Measurements from ENCODE around the gene MICALL2.

MICALL2 gene

DNA sequence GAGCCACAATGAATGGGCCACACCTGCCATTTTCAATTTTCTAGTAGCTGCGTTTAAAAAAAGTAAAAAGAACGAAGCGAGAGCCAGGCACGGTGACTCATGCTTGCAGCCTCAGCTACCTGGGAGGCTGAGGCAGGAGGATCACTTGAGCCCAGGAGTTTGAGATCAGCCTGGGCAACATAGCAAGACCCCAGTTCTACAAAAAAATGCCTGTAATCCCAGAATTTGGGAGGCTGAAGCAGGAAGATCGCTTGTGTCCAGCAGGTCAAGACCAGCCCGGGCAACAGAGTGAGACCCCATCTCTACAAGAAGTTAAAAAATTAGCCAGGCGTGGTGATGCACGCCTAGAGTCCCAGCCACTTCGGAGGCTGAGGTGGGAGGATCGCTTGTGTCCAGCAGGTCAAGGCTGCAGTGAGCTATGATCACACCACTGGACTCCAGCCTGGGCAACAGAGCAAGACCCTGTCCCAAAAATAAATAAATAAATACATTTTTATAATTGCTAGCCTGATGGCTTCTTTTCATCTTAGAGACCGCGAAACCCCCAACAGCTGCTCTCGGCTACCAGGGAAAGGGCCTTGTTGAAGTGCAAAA lies 32.1 kb downstream of the MICALL2 start:
- Mint-ChIP-seq H3K4me3 (no peak overlapping the region), H3K9me3 (no peaks in the 10 kb centered on the region), H3K27me3 (peaks cover 41% of the 10 kb centered on the region), H3K4me1 (peaks cover 8% of the 10 kb centered on the region), H3K27ac (no peak overlapping the region)
- DNase-seq (no peak), ATAC-seq (no peak)

DNA sequence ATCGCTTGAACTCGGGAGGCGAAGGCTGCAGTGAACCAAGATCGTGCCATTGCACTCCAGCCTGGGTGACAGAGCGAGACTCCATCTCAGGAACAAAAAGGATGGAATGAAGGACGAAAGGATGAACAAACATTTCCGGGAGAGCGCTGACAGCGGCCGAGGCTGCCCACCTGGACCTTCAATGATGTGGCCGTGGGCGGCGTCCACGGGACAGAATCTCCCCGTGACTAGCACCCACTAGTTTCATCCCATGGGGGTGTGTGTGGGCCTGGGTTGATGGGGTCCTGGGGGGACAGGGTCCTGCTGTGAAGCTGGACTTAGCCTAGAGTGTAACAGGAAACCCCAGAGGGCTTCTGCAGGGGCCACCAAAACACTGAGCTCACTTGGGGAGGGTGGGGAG lies 32.8 kb downstream of the MICALL2 start:
- no peak overlapping the region for H3K27ac Mint-ChIP-seq
- no peak overlapping the region for H3K4me3 Mint-ChIP-seq
- H3K9me3 Mint-ChIP-seq = no peaks in the 10 kb centered on the region
- ATAC-seq (no peak), DNase-seq (no peak)
- peaks cover 7% of the 10 kb centered on the region for H3K4me1 Mint-ChIP-seq
- H3K27me3 Mint-ChIP-seq = peaks cover 34% of the 10 kb centered on the region

DNA sequence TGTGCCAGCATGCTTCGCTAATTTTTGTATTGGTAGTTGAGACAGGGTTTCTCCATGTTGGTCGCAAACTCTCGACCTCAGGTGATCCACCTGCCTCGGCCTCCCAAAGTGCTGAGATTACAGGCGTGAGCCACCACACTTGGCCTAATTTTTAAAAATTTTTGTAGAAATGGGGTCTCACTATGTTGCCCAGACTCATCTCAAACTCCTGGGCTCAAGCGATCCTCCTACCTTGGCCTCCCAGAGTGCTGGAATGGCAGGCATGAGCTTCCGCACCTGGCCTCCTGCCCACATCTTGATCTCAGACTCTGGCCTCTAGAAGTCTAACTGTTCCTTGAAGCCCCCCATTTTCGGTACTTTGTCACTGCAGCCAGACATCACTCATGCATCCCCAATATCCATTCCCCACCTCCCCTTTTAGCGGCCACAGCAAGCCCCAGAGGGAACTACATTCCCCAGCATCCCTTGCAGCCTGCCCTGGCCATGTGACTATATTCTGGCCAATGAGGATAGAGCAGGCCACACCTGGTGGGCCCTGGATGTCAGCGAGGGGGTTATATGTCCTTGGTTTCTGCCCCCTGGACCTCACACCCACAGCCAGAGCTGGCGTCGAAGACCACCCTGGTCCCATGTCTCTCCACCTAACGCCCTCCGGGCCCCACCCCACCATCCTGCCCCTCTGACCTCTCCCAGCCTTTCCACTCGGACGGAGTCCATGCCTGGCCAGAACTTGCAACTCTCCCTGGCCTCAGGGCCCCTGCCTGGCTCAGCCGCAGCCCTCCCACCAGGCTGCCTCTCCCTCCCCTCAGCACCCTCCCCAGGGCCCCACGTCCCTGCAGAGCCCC lies 33.8 kb downstream of the MICALL2 start:
- Mint-ChIP-seq H3K9me3 (no peaks in the 10 kb centered on the region), H3K4me1 (peaks cover 7% of the 10 kb centered on the region), H3K27ac (no peak overlapping the region), H3K27me3 (peaks cover 24% of the 10 kb centered on the region), H3K4me3 (no peak overlapping the region)
- no peak for DNase-seq
- peak; percentile 51 for ATAC-seq

DNA sequence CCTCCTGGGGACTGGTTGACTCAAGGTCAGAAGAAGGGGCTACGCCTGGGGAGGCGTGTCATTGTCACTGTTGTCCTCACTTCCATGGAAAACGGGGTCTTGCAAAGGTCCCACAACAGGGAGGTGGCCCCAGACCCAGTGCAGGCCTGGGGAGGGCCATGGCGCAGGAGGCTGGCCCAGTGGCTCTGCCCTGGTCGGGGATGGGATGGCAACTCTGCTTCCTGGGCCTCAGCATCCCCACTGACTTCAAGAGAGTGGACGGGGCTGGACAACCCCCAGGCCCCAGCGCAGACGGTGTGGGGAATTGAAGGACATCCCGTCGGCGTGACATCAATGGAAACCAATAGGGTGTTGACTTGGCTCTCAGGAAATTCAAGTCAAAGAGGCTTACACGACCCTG lies 35.2 kb downstream of the MICALL2 start:
- ATAC-seq (no peak), DNase-seq (no peak)
- peaks cover 36% of the 10 kb centered on the region for H3K27me3 Mint-ChIP-seq
- H3K27ac Mint-ChIP-seq = no peak overlapping the region
- H3K9me3 Mint-ChIP-seq = no peaks in the 10 kb centered on the region
- peaks cover 12% of the 10 kb centered on the region for H3K4me1 Mint-ChIP-seq
- no peak overlapping the region for H3K4me3 Mint-ChIP-seq

DNA sequence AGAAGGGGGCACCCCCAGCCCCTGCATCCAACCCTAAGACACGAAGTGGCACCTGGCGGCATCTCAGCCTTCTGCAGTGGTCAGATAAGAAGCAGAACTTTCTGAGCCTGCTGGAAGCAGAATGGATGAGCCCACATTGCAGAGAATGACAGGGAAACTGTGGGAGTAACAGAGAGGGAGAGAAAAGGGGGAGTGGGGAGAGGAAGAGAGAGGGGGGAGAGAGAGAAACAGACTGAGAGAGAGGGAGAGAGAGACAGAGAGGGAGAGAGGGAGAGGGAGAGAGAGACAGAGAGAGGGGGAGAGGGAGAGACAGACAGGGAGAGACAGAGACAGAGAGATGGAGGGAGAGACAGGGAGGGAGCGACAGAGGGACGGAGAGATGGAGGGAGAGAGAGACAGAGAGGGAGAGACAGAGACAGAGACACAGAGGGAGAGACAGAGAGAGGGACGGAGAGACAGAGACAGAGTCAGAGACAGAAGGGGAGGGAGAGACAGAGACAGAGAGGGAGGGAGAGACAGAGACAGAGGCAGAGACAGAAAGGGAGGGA lies 35.9 kb downstream of the MICALL2 start:
- peak overlapping the region in 1 of 2 donors; percentile 86 for H3K27ac Mint-ChIP-seq
- peaks cover 42% of the 10 kb centered on the region for H3K27me3 Mint-ChIP-seq
- no peaks in the 10 kb centered on the region for H3K9me3 Mint-ChIP-seq
- peaks cover 20% of the 10 kb centered on the region for H3K4me1 Mint-ChIP-seq
- DNase-seq (no peak), ATAC-seq (no peak)
- no peak overlapping the region for H3K4me3 Mint-ChIP-seq

DNA sequence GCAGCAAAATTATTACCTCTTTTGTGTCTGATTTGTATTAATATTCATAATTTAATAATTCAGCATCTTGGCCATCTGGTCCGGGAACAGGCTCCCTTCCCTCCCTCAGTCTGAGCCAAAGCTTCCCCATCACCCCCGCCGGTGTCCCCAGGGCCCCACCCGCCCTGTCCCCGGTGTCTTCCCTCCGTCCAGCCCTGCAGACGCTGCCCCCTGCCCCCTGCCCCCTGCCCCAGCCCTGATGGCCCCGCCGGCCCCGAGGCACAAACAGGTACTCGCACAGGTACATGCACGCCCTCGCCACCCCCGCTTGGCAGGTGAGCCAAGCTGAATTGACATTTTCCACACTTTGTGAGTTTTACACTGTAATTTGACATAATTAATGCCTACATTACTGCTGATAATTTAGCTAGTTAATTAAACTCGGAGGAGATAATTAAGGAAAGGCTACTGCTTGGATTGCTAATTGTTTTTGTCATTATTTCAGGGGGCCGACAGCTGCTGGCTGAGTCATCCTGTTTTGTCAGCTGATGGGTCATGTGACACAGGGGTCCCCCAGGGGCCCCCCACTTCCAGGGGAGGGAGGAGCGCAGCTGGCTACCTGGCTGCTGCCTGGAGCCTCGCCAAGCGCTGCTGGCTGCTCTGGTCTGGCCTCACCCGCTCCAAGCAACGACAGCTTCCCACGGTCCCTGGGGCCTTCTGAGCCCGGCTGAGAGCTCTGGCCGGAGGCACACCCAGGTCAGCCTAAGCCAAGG lies 36.6 kb downstream of the MICALL2 start:
- Mint-ChIP-seq H3K9me3 (no peaks in the 10 kb centered on the region), H3K27me3 (peaks cover 45% of the 10 kb centered on the region), H3K4me3 (no peak overlapping the region), H3K4me1 (peaks cover 26% of the 10 kb centered on the region), H3K27ac (peak overlapping the region in 1 of 2 donors; percentile 19)
- ATAC-seq (no peak), DNase-seq (no peak)

DNA sequence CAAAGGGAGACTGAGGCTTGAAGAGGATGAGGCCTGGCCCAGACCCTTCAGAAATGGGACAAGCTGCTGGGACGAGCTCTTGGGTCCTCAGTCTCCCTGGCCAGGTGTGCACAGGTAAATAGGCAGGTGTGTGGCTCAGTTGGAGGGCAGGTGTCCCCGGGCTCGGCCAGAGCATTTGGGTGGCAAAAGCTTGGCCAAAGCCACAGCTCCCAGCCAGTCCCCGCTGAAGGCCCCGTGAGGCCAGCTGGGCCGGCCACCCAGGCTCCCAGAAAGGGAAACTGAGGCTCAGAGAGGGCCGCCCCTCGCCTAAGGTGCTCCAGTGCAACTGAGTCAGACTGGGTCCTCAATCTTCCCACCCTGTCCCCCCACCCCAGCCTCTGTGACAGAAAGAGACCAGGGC lies 37.3 kb downstream of the MICALL2 start:
- Mint-ChIP-seq H3K9me3 (no peaks in the 10 kb centered on the region), H3K27ac (no peak overlapping the region), H3K4me3 (no peak overlapping the region), H3K4me1 (peaks cover 33% of the 10 kb centered on the region), H3K27me3 (peaks cover 50% of the 10 kb centered on the region)
- ATAC-seq = no peak
- DNase-seq = no peak

DNA sequence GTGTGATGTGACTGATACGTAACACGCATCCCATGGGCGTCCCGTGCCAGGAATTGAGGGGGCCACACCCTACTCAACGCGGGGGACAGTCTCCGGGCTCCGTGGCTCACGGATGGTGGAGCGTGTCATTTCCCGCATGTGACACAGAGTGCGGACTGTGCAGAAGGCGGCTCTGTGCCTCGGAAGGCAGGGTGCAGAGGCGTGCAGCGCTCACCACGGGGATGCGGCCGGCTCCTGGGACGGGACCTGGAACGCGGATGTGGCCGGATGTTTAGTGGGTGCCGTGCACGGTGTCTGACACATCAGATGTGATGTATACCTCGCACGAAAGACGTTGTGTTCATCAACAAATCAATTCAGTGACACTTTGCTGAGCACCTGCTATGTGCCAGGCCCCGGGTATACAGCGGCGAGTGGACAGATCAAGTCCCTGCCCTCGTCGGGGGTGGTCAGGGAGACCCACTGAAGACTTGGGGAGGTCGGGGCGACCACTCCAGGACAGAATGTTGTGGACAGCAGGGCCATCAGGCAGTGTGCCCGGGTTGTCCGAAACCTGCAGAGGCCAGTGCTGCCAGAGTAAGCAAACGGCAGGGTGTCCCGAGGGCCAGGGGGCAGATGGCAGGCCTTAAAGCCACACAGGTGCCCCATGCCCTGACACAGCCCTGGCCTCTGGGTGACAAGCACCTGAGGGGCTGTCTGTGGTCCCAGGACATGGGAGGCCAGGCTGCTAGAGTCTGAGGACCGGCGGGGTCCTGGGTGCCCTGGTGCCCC lies 38.1 kb downstream of the MICALL2 start:
- Mint-ChIP-seq H3K27me3 (peaks cover 57% of the 10 kb centered on the region), H3K4me1 (peaks cover 41% of the 10 kb centered on the region), H3K9me3 (no peaks in the 10 kb centered on the region), H3K4me3 (no peak overlapping the region), H3K27ac (no peak overlapping the region)
- no peak for DNase-seq
- no peak for ATAC-seq

DNA sequence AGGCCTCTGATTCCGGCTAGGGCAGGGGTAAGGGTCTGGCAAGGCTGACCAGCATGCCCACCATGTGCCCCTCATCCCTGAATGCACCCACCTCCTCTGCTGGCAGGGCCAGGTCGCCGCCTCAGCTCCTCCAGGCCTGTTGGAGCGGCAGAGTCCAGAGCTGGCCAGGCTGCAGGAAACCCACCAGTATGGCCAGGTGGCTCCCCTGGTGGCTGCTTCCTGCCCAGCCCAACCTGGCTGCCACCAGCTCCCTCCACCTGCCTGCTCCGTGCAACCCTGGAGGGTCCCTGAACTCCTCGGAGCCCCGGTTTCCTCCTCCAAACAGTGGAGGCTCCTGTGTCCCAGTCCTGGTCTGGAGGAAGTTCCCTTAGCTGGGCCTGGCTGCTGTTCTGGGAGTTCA lies 39.6 kb downstream of the MICALL2 start:
- DNase-seq (no peak), ATAC-seq (no peak)
- Mint-ChIP-seq H3K4me1 (peaks cover 42% of the 10 kb centered on the region), H3K9me3 (peaks cover 0 to 8% of the 10 kb centered on the region in 2 donors), H3K27ac (no peak overlapping the region), H3K4me3 (no peak overlapping the region), H3K27me3 (peaks cover 56% of the 10 kb centered on the region)

DNA sequence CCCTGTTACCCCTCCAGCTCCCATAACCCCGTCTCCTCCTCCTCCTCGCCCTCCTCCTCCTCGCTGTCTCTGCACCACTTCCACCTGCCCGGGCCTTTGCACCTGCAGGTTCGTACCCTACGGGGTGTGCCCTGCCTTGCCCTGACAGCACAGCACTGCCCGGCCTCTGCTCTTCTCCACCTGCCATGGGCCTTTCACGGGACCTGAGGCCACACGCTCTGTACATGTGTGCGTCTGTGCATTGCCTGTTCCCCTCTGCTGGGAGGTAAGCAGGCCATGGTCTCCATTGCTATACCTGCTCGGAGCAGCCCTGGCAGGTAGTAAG lies 40.0 kb downstream of the MICALL2 start:
- no peak for ATAC-seq
- H3K9me3 Mint-ChIP-seq = peaks cover 0 to 8% of the 10 kb centered on the region in 2 donors
- peaks cover 42% of the 10 kb centered on the region for H3K4me1 Mint-ChIP-seq
- H3K4me3 Mint-ChIP-seq = peak overlapping the region in 1 of 2 donors; percentile 35
- DNase-seq = no peak
- no peak overlapping the region for H3K27ac Mint-ChIP-seq
- peaks cover 52% of the 10 kb centered on the region for H3K27me3 Mint-ChIP-seq

DNA sequence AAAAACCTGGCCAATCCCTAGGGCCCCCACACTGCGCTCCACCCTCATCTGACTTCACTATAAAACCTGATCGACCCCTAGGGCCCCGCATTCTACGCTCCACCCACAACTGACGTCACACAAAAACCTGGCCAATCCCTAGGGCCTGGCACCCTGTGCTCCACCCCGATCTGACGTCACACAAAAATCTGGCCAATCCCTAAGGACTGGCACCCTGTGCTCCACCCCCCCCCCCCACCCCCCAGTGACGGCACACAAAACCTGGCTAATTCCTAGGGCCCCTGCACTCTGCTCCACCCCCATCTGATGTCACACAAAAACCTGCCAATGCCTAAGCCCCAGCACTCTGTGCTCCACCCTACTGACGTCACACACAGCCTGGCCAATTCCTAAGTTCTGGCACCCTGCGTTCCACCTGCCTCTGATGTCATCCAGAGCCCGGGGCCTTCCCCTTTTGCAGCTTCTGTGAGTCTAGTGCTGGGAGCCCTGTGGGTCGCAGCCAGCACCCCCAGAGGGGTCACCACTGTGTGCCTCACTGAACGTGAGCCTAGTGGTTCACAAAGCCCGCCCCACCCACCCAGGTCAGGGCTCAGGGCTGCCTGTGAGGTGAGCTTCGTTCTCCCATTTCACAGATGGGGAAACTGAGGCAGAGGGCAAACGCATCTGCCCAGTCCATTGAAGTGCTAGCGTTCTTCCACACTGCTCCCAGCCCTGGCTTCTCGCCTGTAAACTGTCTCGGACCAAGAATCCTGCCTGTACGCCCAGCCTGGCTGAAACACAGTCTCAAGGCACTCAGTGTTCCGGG lies 40.6 kb downstream of the MICALL2 start:
- Mint-ChIP-seq H3K4me3 (peak overlapping the region in 1 of 2 donors; percentile 46), H3K27ac (peak overlapping the region in 1 of 2 donors; percentile 75), H3K27me3 (peaks cover 47% of the 10 kb centered on the region), H3K9me3 (peaks cover 0 to 8% of the 10 kb centered on the region in 2 donors), H3K4me1 (peaks cover 42% of the 10 kb centered on the region)
- no peak for DNase-seq
- no peak for ATAC-seq

DNA sequence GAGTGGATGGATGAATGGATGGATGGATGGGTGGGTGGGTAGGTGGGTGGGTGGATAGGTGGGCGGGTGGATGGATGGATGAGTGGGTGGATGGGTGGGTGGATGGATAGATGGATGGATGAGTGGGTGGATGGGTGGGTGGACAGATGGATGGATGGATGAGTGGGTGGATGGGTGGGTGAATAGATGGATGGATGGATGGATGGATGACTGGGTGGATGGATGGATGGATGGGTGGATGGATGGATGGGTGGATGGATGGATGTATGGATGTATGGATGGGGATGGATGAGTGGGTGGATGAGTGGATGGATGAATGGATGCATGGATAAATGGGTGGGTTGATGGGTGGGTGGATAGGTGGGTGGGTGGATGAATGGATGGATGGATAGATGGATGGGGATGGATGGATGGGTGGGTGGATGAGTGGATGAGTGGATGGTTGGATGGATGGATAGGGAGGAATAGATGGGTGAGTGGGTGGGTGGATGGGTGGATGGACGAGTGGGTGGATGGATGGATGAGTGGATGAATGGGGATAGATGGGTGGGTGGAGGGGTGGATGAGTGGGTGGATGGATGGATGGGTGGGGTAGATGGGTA lies 43.8 kb downstream of the MICALL2 start:
- no peak overlapping the region for H3K4me3 Mint-ChIP-seq
- no peak overlapping the region for H3K27ac Mint-ChIP-seq
- ATAC-seq (no peak), DNase-seq (no peak)
- peaks cover 34% of the 10 kb centered on the region for H3K27me3 Mint-ChIP-seq
- H3K9me3 Mint-ChIP-seq = peaks cover 0 to 8% of the 10 kb centered on the region in 2 donors
- peaks cover 46% of the 10 kb centered on the region for H3K4me1 Mint-ChIP-seq

DNA sequence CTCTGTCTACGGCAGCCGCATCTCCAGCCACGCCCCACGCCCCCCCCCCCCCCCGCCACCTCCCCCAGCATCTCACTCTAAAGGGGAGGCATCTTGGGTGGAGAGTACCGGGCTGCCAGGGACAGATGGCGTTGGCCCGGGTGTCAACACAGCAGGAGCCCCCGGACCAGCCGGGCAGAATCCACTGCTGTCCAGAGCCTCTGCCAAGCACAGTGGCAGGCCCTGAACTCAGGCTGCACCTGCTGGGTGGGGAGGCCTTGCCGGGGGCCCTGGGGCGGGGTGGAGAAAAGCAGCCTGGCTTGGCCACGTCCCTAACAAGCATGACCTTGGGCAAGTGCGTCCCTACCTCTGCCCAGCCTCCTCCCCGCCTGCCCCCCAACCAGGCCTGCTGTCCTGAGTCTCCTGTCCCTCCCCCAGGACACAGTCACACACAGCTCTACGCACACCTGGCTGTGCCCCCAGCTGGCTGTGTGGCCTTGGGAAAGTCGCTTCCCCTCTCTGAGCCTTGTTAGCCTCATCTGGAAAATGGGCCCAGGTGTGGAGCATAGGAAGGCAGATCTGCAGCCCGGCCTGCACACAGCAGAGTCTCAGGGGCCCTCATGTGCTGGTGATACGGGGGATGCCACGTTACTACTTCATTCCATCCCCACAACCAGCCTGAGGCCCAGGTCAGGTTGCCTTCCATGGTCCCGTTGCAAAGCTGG lies 45.2 kb downstream of the MICALL2 start:
- Mint-ChIP-seq H3K4me3 (no peak overlapping the region), H3K27ac (no peak overlapping the region), H3K4me1 (peaks cover 41% of the 10 kb centered on the region), H3K27me3 (peaks cover 22% of the 10 kb centered on the region), H3K9me3 (peaks cover 0 to 8% of the 10 kb centered on the region in 2 donors)
- ATAC-seq (no peak), DNase-seq (no peak)
